K562 (cell line): ENCODE data around the gene PPOX. TPM values are rescaled to one million over a fixed set of nuclear protein-coding genes. Genes with fewer than 3 reads are reported as not detected.
A peak's percentile ranks its signal among the peaks of the same experiment; 100 is the strongest.

Experiments used
- ARID1B ChIP-seq: fragments of 450-650 bp; IDR thresholded peaks from 2 replicates; pipeline ENCODE4 v1.6.1; 2016; ENCODE audit warnings: antibody characterized with exemption, mild to moderate bottlenecking, inconsistent platforms
- ESRRA ChIP-seq: fragments of 450-650 bp; IDR thresholded peaks from 2 replicates; pipeline ENCODE4 v1.6.1; 2014; ENCODE audit warnings: low read depth, mild to moderate bottlenecking, moderate library complexity, borderline replicate concordance
- GABPA ChIP-seq: fragments of 200-800 bp; sonication (Bioruptor generic); conservative IDR thresholded peaks from 2 replicates; pipeline ENCODE4 v1.6.1; 2016; ENCODE audit warnings: low read depth, missing genetic modification characterization, missing compliant biosample characterization
- GTF2B ChIP-seq: IDR thresholded peaks from 2 replicates; pipeline ENCODE4 v1.6.1; 2011; ENCODE audit not compliant: insufficient read length; ENCODE audit errors: extremely low read depth
- HEY1 ChIP-seq: fragments of 250-450 bp; sonication (Bioruptor Pico); IDR thresholded peaks from 2 replicates; pipeline ENCODE4 v1.5.0; 2020; ENCODE audit warnings: mild to moderate bottlenecking, moderate library complexity, borderline replicate concordance
- KLF16 ChIP-seq: IDR thresholded peaks from 2 replicates; pipeline ENCODE4 v1.6.1; 2016; ENCODE audit warnings: antibody characterized with exemption
- MYC ChIP-seq, 2 experiments: fragments of 250-450 bp in 1 of 2; sonication (Bioruptor Pico) in 1 of 2; IDR thresholded peaks; 2 replicates each; pipeline versions ENCODE4 v1.5.1 to v1.6.1; 2012 to 2021; ENCODE audit warnings: low read depth in 2 of 2, borderline replicate concordance in 1 of 2, improper control_type of control experiment in 1 of 2, low read length in 1 of 2, mild to moderate bottlenecking in 1 of 2, moderate library complexity in 1 of 2
- PKNOX1 ChIP-seq: fragments of 450-650 bp; IDR thresholded peaks from 2 replicates; pipeline ENCODE4 v1.6.1; 2016
- PTRF ChIP-seq: fragments of 450-650 bp; IDR thresholded peaks from 2 replicates; pipeline ENCODE4 v1.6.1; 2016; ENCODE audit warnings: mild to moderate bottlenecking, missing genetic modification characterization, missing compliant biosample characterization
- RREB1 ChIP-seq: fragments of 250-450 bp; sonication (Bioruptor Pico); IDR thresholded peaks from 2 replicates; pipeline ENCODE4 v1.4.0; 2020
- SAFB ChIP-seq: fragments of 200-400 bp; formaldehyde crosslinking; IDR thresholded peaks from 2 replicates; pipeline ENCODE4 v1.6.1; 2017; ENCODE audit warnings: low read depth, low read length, borderline replicate concordance
- SRSF7 ChIP-seq: fragments of 200-400 bp; formaldehyde crosslinking; optimal IDR thresholded peaks from 2 replicates; pipeline ENCODE3; 2017; ENCODE audit warnings: mild to moderate bottlenecking, low read depth, low read length
- USF1 ChIP-seq: sonication (generic); formaldehyde crosslinking; IDR thresholded peaks from 2 replicates; pipeline ENCODE4 v1.9.0; 2022; ENCODE audit warnings: mild to moderate bottlenecking, missing genetic modification reagents
- ZNF197 ChIP-seq: fragments of 200-800 bp; sonication (Bioruptor generic); IDR thresholded peaks from 2 replicates; pipeline ENCODE4 v1.6.1; 2016; ENCODE audit warnings: low read depth, missing genetic modification characterization, missing compliant biosample characterization
- ZZZ3 ChIP-seq: fragments of 450-650 bp; IDR thresholded peaks from 2 replicates; pipeline ENCODE4 v1.6.1; 2016; ENCODE audit warnings: antibody characterized with exemption, mild to moderate bottlenecking, moderate library complexity
- polyA plus RNA-seq, 8 experiments: library from polyadenylated mRNA; depleted of rRNA in 4 of 8; stranded (reverse) in 5 of 8; unstranded in 3 of 8; fragments of >200 nt; fragmentation: Nextera tagmentation in 2 of 8; fragmentation: Illumina TruSeq in 1 of 8; extraction: Ambion mirVana in 2 of 8; extraction: Trizol in 1 of 8; gene quantifications; 2 replicates each; pipeline versions ENCODE4 v1.2.1 to v1.2.3, GENCODE V29; 2011 to 2014; ENCODE audit warnings: inconsistent platforms in 1 of 8, missing spikeins in 1 of 8
- total RNA-seq, 7 experiments: library from RNA; depleted of rRNA in 6 of 7; stranded (reverse); fragments of >200 nt in 6 of 7; fragmentation: Illumina TruSeq in 2 of 7; extraction: Trizol in 2 of 7; gene quantifications; 2 replicates each; pipeline versions ENCODE4 v1.2.1 to v1.2.3, GENCODE V29; 2011 to 2021; ENCODE audit warnings: low replicate concordance in 1 of 7

Gene PPOX
- total and polyA plus RNA-seq, 9 of the 15 experiments (the other 6 are each of a cell fraction or from before 2014, with no cell fraction given), result 17.0 to 57.1 (median 38.9) TPM

GRCh38 chr1:161201836-161202712 lies 35.8 kb downstream of the PPOX start, which contains the start of gene NDUFS2 (continued):
- TF ChIP-seq ESRRA, result peak; percentile 91
- no peak for TF ChIP-seq USF1 (CRISPR knock-in tag)
- no peak for TF ChIP-seq GTF2B
- no peak for TF ChIP-seq ARID1B
- no peak for TF ChIP-seq SRSF7
- TF ChIP-seq RREB1 (CRISPR knock-in tag), result peak; percentile 49; the same call in 1 of the 2 replicates
- no peak for TF ChIP-seq SAFB
- TF ChIP-seq PKNOX1, result peak; percentile 45; the same call in 1 of the 2 replicates
- peak; percentile 82 for TF ChIP-seq ZNF197
- peak; percentile 97 for TF ChIP-seq GABPA
- no peak for TF ChIP-seq HEY1 (CRISPR knock-in tag)
- no peak for TF ChIP-seq KLF16
- TF ChIP-seq MYC (IDR thresholded peaks at IDR 0.05; ENCODE audit: low read depth, low read length), result peak; percentile 69; the same call in 1 of the 2 replicates
- TF ChIP-seq MYC (CRISPR knock-in tag; IDR thresholded peaks at IDR 0.05; ENCODE audit: borderline replicate concordance, low read depth), result no peak
- no peak for TF ChIP-seq PTRF (tag)
- no peak for TF ChIP-seq ZZZ3
